Calu3 (cell line): ENCODE data around the gene CEP170B. TPM values are rescaled to one million over a fixed set of nuclear protein-coding genes. Genes with fewer than 3 reads are reported as not detected.

Source experiments
- BruUV-seq: library from RNA; stranded (reverse); fragments of 400-500 nt; replicated peaks from 2 replicates; lab custom pipeline; 2021; lab: Mats Ljungman, UMichigan
- CTCF ChIA-PET: fragments of 300-600 bp; sonication (Branson Sonifier 250); formaldehyde crosslinking; loops from one replicate; lab custom pipeline; 2022; ENCODE audit warnings: antibody characterized with exemption; lab: Charles Lee
- DNase-seq: peaks from one replicate; pipeline ENCODE4 v3.0.0; 2022
- H3K27ac Mint-ChIP-seq: one replicate; pipeline ENCODE4 v1.8.0; 2022; ENCODE audit warnings: mixed read lengths; ENCODE audit not compliant: unreplicated experiment
- H3K27me3 Mint-ChIP-seq: one replicate; pipeline ENCODE4 v1.8.0; 2022; ENCODE audit warnings: mixed read lengths; ENCODE audit not compliant: unreplicated experiment
- H3K36me3 Mint-ChIP-seq: one replicate; pipeline ENCODE4 v1.8.0; 2022; ENCODE audit warnings: mild to moderate bottlenecking, moderate library complexity, mixed read lengths; ENCODE audit not compliant: insufficient read depth, unreplicated experiment
- H3K4me1 Mint-ChIP-seq: one replicate; pipeline ENCODE4 v1.8.0; 2022; ENCODE audit warnings: mild to moderate bottlenecking, low read depth, mixed read lengths; ENCODE audit not compliant: unreplicated experiment
- H3K4me3 Mint-ChIP-seq: one replicate; pipeline ENCODE4 v1.8.0; 2022; ENCODE audit warnings: mild to moderate bottlenecking, low read depth, moderate library complexity, mixed read lengths; ENCODE audit not compliant: unreplicated experiment
- H3K9me3 Mint-ChIP-seq: one replicate; pipeline ENCODE4 v1.8.0; 2022; ENCODE audit warnings: low read depth, mixed read lengths; ENCODE audit not compliant: unreplicated experiment
- CTCF ChIP-seq: fragments of 200-600 bp; IDR thresholded peaks from one replicate; pipeline ENCODE4 v1.8.0; 2022; ENCODE audit warnings: antibody characterized with exemption; ENCODE audit not compliant: unreplicated experiment
- intact Hi-C: fragments of 100-400 bp; cut with micrococcal nuclease; formaldehyde crosslinking; loops from one replicate; pipeline ENCODE4 v1.10.0; 2022; ENCODE audit not compliant: unreplicated experiment
- total RNA-seq: library from RNA; stranded (reverse); gene quantifications from 2 replicates; pipeline ENCODE4 v1.2.3, GENCODE V29; 2022

Gene CEP170B
- total RNA-seq, 1 experiment from 2014 or later: 60.2 TPM

- no peak for TF ChIP-seq CTCF
These were observed 19.1 kb upstream of the CEP170B start for GRCh38 chr14:104845834-104846441.

GRCh38 chr14:104852280-104852663, 12.8 kb upstream of the CEP170B start:
- DNase-seq: no peak
- no peak overlapping the region for H3K4me3 Mint-ChIP-seq
- CTCF ChIA-PET: no interaction called here
- H3K27me3 Mint-ChIP-seq: peaks cover 41% of the 10 kb centered on the region
- BruUV-seq: no TSS peak
- no peak for TF ChIP-seq CTCF
- peaks cover 10% of the 10 kb centered on the region for H3K36me3 Mint-ChIP-seq
- intact Hi-C loops: no loop called here
- H3K27ac Mint-ChIP-seq: no peak overlapping the region
- H3K9me3 Mint-ChIP-seq: no peaks in the 10 kb centered on the region
- H3K4me1 Mint-ChIP-seq: no peaks in the 10 kb centered on the region

More at GRCh38 chr14:104845834-104846441, 19.1 kb upstream of the CEP170B start:
- intact Hi-C loops: no loop called here
- H3K27ac Mint-ChIP-seq: no peak overlapping the region
- no peak for DNase-seq
- H3K36me3 Mint-ChIP-seq: no peaks in the 10 kb centered on the region
- H3K9me3 Mint-ChIP-seq: no peaks in the 10 kb centered on the region
- CTCF ChIA-PET: interaction anchor here (1.0 kb wide), 1 partner anchor 220 kb away, joined by 3 read pairs; the partner anchor contains the start of gene GPR132
- peaks cover 8% of the 10 kb centered on the region for H3K4me1 Mint-ChIP-seq
- BruUV-seq: no TSS peak
- no peak overlapping the region for H3K4me3 Mint-ChIP-seq
- H3K27me3 Mint-ChIP-seq: peaks cover 78% of the 10 kb centered on the region

GRCh38 chr14:104855532-104856090, 9.5 kb upstream of the CEP170B start:
- CTCF ChIA-PET: no interaction called here
- intact Hi-C loops: no loop called here

GRCh38 chr14:104856157-104856868, 8.8 kb upstream of the CEP170B start:
- Mint-ChIP-seq H3K4me1 (no peaks in the 10 kb centered on the region), H3K9me3 (no peaks in the 10 kb centered on the region), H3K27ac (no peak overlapping the region), H3K27me3 (peaks cover 26% of the 10 kb centered on the region), H3K36me3 (peaks cover 10% of the 10 kb centered on the region), H3K4me3 (no peak overlapping the region)
- DNase-seq: no peak
- intact Hi-C loops: no loop called here
- CTCF ChIA-PET: no interaction called here
- BruUV-seq: no TSS peak
- TF ChIP-seq CTCF: no peak

More at GRCh38 chr14:104855532-104856090, 9.5 kb upstream of the CEP170B start:
- Mint-ChIP-seq H3K27me3 (peaks cover 26% of the 10 kb centered on the region), H3K27ac (no peak overlapping the region), H3K9me3 (no peaks in the 10 kb centered on the region), H3K36me3 (peaks cover 10% of the 10 kb centered on the region), H3K4me3 (no peak overlapping the region), H3K4me1 (no peaks in the 10 kb centered on the region)
- BruUV-seq: no TSS peak
- no peak for DNase-seq
- TF ChIP-seq CTCF: no peak
